Endothelial cell of umbilical vein (primary cell): ENCODE data around the gene GZF1. TPM values are rescaled to one million over a fixed set of nuclear protein-coding genes. Genes with fewer than 3 reads are reported as not detected.

Experiments used
- BruUV-seq: library from RNA; stranded (reverse); fragments of 400-500 nt; replicated peaks from 2 replicates; lab custom pipeline; 2021; lab: Mats Ljungman, UMichigan
- CTCF ChIA-PET: fragments of 300-600, 350-600 bp; sonication (Branson Sonifier 250); formaldehyde crosslinking; loops from one replicate; lab custom pipeline; 2021; ENCODE audit warnings: antibody characterized with exemption, inconsistent platforms; lab: Charles Lee
- POLR2A ChIA-PET: fragments of 300-600, 350-600 bp; sonication (Branson Sonifier 250); formaldehyde crosslinking; loops from one replicate; lab custom pipeline; 2021; ENCODE audit warnings: antibody characterized with exemption, inconsistent platforms; lab: Charles Lee
- DNase-seq: peaks from one replicate; pipeline ENCODE4 v3.0.0-alpha.2; 2011; ENCODE audit warnings: low read depth, low spot score
- FAIRE-seq: peaks from 2 replicates; lab custom pipeline; 2011; peaks lifted over from hg19 to GRCh38; lab: Jason Lieb, UNC
- H2AFZ ChIP-seq: 2 replicates; pipeline ENCODE4 v1.6.0; 2012; ENCODE audit warnings: low read depth, low read length, control low read depth, inconsistent platforms
- H3K27ac ChIP-seq: 2 replicates; pipeline ENCODE4 v1.5.1; 2011; ENCODE audit warnings: low read depth, mild to moderate bottlenecking, control low read depth, low read length, moderate library complexity; ENCODE audit not compliant: insufficient read depth
- H3K27me3 ChIP-seq, 2 experiments: 2 replicates each; pipeline versions ENCODE4 v1.6.0 to v1.6.1; 2011; ENCODE audit warnings: low read length in 2 of 2, mixed read lengths in 1 of 2; ENCODE audit not compliant: control insufficient read depth in 2 of 2, insufficient read depth in 2 of 2
- H3K36me3 ChIP-seq, 2 experiments: 2 replicates in 1 of 2; 3 replicates in 1 of 2; pipeline ENCODE4 v1.5.1; 2011; ENCODE audit warnings: low read length in 2 of 2, mild to moderate bottlenecking in 1 of 2, moderate library complexity in 1 of 2; ENCODE audit not compliant: control insufficient read depth in 2 of 2, insufficient read depth in 2 of 2; ENCODE audit errors: extremely low read depth in 1 of 2
- H3K4me1 ChIP-seq: 3 replicates; pipeline ENCODE4 v1.5.1; 2011; ENCODE audit warnings: mild to moderate bottlenecking, low read length; ENCODE audit not compliant: control insufficient read depth, insufficient read depth; ENCODE audit errors: extremely low read depth
- H3K4me2 ChIP-seq: 2 replicates; pipeline ENCODE4 v1.6.1; 2011; ENCODE audit warnings: low read length, control low read depth, mixed read lengths; ENCODE audit not compliant: insufficient read depth
- H3K4me3 ChIP-seq, 3 experiments: fragments of 200-600 bp in 1 of 3; sonication (generic), shearing (Covaris generic) in 1 of 3; replicated peaks in 1 of 3; 2 replicates each; pipeline ENCODE4 v1.5.1; 2011 to 2016; ENCODE audit warnings: control low read depth in 3 of 3, low read length in 3 of 3, mild to moderate bottlenecking in 2 of 3, inconsistent platforms in 1 of 3, low read depth in 1 of 3, moderate library complexity in 1 of 3; ENCODE audit not compliant: insufficient read depth in 1 of 3
- H3K79me2 ChIP-seq: 2 replicates; pipeline ENCODE4 v1.6.0; 2012; ENCODE audit warnings: low read length, inconsistent platforms; ENCODE audit not compliant: control insufficient read depth, insufficient read depth
- H3K9ac ChIP-seq: replicated peaks from 2 replicates; pipeline ENCODE3; 2011; ENCODE audit warnings: low read length, control low read depth; ENCODE audit not compliant: insufficient read depth; ENCODE audit errors: extremely low read depth
- H3K9me1 ChIP-seq: replicated peaks from 3 replicates; pipeline ENCODE4 v1.6.0; 2011; ENCODE audit warnings: mild to moderate bottlenecking, low read length; ENCODE audit not compliant: control insufficient read depth, insufficient read depth; ENCODE audit errors: extremely low read depth
- H3K9me3 ChIP-seq: replicated peaks from 2 replicates; pipeline ENCODE4 v1.5.1; 2012; ENCODE audit warnings: low read length, inconsistent platforms; ENCODE audit not compliant: control insufficient read depth, insufficient read depth
- H4K20me1 ChIP-seq: replicated peaks from 2 replicates; pipeline ENCODE3; 2011; ENCODE audit warnings: mild to moderate bottlenecking, low read length; ENCODE audit not compliant: control insufficient read depth, insufficient read depth; ENCODE audit errors: extremely low read depth
- CTCF ChIP-seq, 2 donors: IDR thresholded peaks; 1 replicate in 1 of 2; 2 replicates in 1 of 2; pipeline ENCODE4 v1.5.1; 2011; ENCODE audit warnings: low read length in 2 of 2, mild to moderate bottlenecking in 2 of 2, moderate library complexity in 2 of 2, control low read depth in 1 of 2, inconsistent platforms in 1 of 2, low read depth in 1 of 2; ENCODE audit not compliant: insufficient read depth in 1 of 2; ENCODE audit errors: extremely low read depth in 1 of 2
- EZH2 ChIP-seq: IDR thresholded peaks from 2 replicates; pipeline ENCODE4 v1.6.1; 2012; ENCODE audit warnings: borderline replicate concordance, low read depth, mild to moderate bottlenecking, moderate library complexity, low read length, inconsistent platforms; ENCODE audit not compliant: severe bottlenecking
- FOS ChIP-seq: IDR thresholded peaks from 2 replicates; pipeline ENCODE4 v1.6.1; 2011; ENCODE audit warnings: mild to moderate bottlenecking, low read length, moderate library complexity, borderline replicate concordance; ENCODE audit not compliant: insufficient read depth
- GATA2 ChIP-seq: IDR thresholded peaks from 2 replicates; pipeline ENCODE4 v1.7.0; 2011; ENCODE audit warnings: low read depth, mild to moderate bottlenecking, moderate library complexity, mixed read lengths, low read length; ENCODE audit not compliant: insufficient read length, insufficient read depth
- JUN ChIP-seq: IDR thresholded peaks from 2 replicates; pipeline ENCODE4 v1.6.1; 2011; ENCODE audit warnings: borderline replicate concordance, low read depth; ENCODE audit not compliant: insufficient read length, insufficient read depth
- MAX ChIP-seq: IDR thresholded peaks from 2 replicates; pipeline ENCODE4 v1.6.1; 2011; ENCODE audit not compliant: insufficient read depth, insufficient read length
- MYC ChIP-seq: IDR thresholded peaks from one replicate; pipeline ENCODE4 v1.6.1; 2011; ENCODE audit warnings: mild to moderate bottlenecking, low read depth, low read length
- POLR2A ChIP-seq: IDR thresholded peaks from 2 replicates; pipeline ENCODE4 v1.6.1; 2012; ENCODE audit warnings: low read depth, mild to moderate bottlenecking, control low read depth, low read length
- POLR2AphosphoS5 ChIP-seq: IDR thresholded peaks from 2 replicates; pipeline ENCODE4 v1.6.1; 2012; ENCODE audit warnings: low read depth, mild to moderate bottlenecking, control low read depth, low read length, moderate library complexity; ENCODE audit not compliant: insufficient read depth
- dilution Hi-C: fragments of 300-500 bp; cut with MboI; formaldehyde crosslinking; loops from one replicate; pipeline ENCODE4 v1.15.0; 2019; ENCODE audit warnings: low sequenced_read_pairs; ENCODE audit not compliant: extremely low pct_ligation_motif_present
- intact Hi-C: fragments of 100-400 bp; cut with micrococcal nuclease; formaldehyde crosslinking; loops from one replicate; pipeline ENCODE4 v1.10.0; 2022
- polyA plus RNA-seq, 4 experiments: library from polyadenylated mRNA; depleted of rRNA in 3 of 4; stranded (reverse) in 3 of 4; unstranded in 1 of 4; fragments of >200 nt; gene quantifications; 2 replicates each; pipeline versions ENCODE4 v1.2.1 to v1.2.3, GENCODE V29; 2011 to 2012; ENCODE audit warnings: missing spikeins in 1 of 4
- total RNA-seq: library from RNA; stranded (reverse); gene quantifications from 2 replicates; pipeline ENCODE4 v1.2.3, GENCODE V29; 2021

Gene GZF1
- total and polyA plus RNA-seq, 2 donors (not counting 3 experiments of a cell fraction or from before 2014, with no cell fraction given) = 9.7 to 10.0 TPM

- Histone ChIP-seq H3K9me1 (no peaks in the 10 kb centered on the region), H2AFZ (no peak overlapping the region), H3K27me3 (no peaks in the 10 kb centered on the region), H3K4me3 (no peak overlapping the region), H3K36me3 (peaks cover 22 to 44% of the 10 kb centered on the region in 2 experiments), H4K20me1 (peaks cover 4% of the 10 kb centered on the region), H3K9me3 (no peaks in the 10 kb centered on the region), H3K27ac (no peak overlapping the region), H3K4me1 (peaks cover 27% of the 10 kb centered on the region), H3K79me2 (peaks cover 35% of the 10 kb centered on the region), H3K9ac (no peak overlapping the region), H3K4me2 (no peak overlapping the region)
- intact Hi-C loops = no loop called here
- POLR2A ChIA-PET = no interaction called here
- dilution Hi-C loops = no loop called here
- FAIRE-seq (no peak), DNase-seq (no peak)
- CTCF ChIA-PET = no interaction called here
- TF ChIP-seq MYC (no peak), GATA2 (no peak), EZH2 (no peak), MAX (no peak), POLR2A (no peak), POLR2AphosphoS5 (no peak), CTCF (IDR thresholded peaks at IDR 0.05; ENCODE audit: extremely low read depth in 1 of 2, insufficient read depth in 1 of 2, low read depth in 1 of 2, low read length in 2 of 2) (no peak), JUN (no peak), FOS (no peak)
- no TSS peak for BruUV-seq
Observed at GRCh38 chr20:23371496-23371895, 9.5 kb downstream of the GZF1 start.
